AG04449 (cell line): ENCODE results near the gene KCNN2.

Source experiments
- CTCF ChIA-PET: fragments of 350-600 bp; formaldehyde crosslinking; extraction: SDS; loops from one replicate; lab custom pipeline; 2021; ENCODE audit warnings: antibody characterized with exemption; lab: Yijun Ruan, JAX
- POLR2A ChIA-PET: fragments of 400-600, 350-600 bp; formaldehyde crosslinking; extraction: SDS; loops from one replicate; lab custom pipeline; 2020; ENCODE audit warnings: antibody characterized with exemption, inconsistent platforms; lab: Yijun Ruan, JAX
- DNase-seq: peaks from one replicate; pipeline ENCODE4 v3.0.0-alpha.2; 2010; ENCODE audit warnings: low read depth, low spot score
- H3K4me3 ChIP-seq: 2 replicates; pipeline ENCODE4 v1.5.1; 2011; ENCODE audit warnings: low read depth, mild to moderate bottlenecking, control low read depth, low read length
- TF ChIP-seq, protein P1 (sequence below): IDR thresholded peaks from one replicate; pipeline ENCODE4 v1.5.1; 2011; ENCODE audit warnings: mild to moderate bottlenecking, moderate library complexity, low read length, control low read depth, inconsistent platforms; ENCODE audit not compliant: insufficient read depth; ENCODE audit errors: missing control alignments

The KCNN2 gene

DNA sequence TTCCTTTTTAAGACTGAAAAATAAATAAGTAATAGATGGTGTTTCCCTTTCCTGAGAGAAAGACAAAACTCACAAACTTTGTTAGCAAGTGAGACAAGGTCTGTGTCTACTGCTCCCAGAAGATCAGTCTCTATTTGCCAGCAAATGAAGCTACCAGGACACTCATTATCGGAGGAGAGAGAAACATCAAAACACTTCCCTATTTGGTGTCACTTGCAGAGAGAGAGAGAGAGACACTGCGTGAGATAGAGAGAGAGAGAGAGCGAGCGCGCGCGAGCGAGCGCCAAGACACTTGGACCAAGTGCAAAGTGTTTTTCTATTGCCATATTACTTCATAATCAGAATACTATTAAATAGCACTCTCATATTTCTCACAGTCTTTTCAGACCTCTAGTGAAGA lies 142.7 kb downstream of the KCNN2 start:
- ChIA-PET POLR2A (interaction anchor here (0.7 kb wide), 1 partner anchor 105 kb away, joined by 3 read pairs; no protein-coding TSS in a partner anchor), CTCF (interaction anchor here (1.0 kb wide), 1 partner anchor 825 kb away, joined by 3 read pairs; no protein-coding TSS in a partner anchor)
- TF ChIP-seq, protein P1, sequence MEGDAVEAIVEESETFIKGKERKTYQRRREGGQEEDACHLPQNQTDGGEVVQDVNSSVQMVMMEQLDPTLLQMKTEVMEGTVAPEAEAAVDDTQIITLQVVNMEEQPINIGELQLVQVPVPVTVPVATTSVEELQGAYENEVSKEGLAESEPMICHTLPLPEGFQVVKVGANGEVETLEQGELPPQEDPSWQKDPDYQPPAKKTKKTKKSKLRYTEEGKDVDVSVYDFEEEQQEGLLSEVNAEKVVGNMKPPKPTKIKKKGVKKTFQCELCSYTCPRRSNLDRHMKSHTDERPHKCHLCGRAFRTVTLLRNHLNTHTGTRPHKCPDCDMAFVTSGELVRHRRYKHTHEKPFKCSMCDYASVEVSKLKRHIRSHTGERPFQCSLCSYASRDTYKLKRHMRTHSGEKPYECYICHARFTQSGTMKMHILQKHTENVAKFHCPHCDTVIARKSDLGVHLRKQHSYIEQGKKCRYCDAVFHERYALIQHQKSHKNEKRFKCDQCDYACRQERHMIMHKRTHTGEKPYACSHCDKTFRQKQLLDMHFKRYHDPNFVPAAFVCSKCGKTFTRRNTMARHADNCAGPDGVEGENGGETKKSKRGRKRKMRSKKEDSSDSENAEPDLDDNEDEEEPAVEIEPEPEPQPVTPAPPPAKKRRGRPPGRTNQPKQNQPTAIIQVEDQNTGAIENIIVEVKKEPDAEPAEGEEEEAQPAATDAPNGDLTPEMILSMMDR: no peak
- DNase-seq: no peak
- no peak overlapping the region for H3K4me3 ChIP-seq

GRCh38 chr5:114524221-114524620 lies 162.4 kb downstream of the KCNN2 start:
- no peak for DNase-seq
- H3K4me3 ChIP-seq: no peak overlapping the region
- TF ChIP-seq, protein P1: no peak
- CTCF ChIA-PET: no interaction called here
- POLR2A ChIA-PET: no interaction called here

- no peak overlapping the region for H3K4me3 ChIP-seq
- DNase-seq: no peak
- ChIA-PET CTCF (no interaction called here), POLR2A (no interaction called here)
- TF ChIP-seq, protein P1: no peak
Observed at GRCh38 chr5:114544561-114544960, 182.7 kb downstream of the KCNN2 start.
